Activated T-cell treated with anti-CD3 and anti-CD28 coated beads, Interleukin-2, amount 50 U/mL, for 48 hours (primary cell): Measurements from ENCODE around the gene ZCCHC24.

ENCODE experiments used
- DNase-seq, 2 experiments: peaks; one replicate each; pipeline ENCODE4 v3.0.0-alpha.2; 2020

The ZCCHC24 gene

DNA sequence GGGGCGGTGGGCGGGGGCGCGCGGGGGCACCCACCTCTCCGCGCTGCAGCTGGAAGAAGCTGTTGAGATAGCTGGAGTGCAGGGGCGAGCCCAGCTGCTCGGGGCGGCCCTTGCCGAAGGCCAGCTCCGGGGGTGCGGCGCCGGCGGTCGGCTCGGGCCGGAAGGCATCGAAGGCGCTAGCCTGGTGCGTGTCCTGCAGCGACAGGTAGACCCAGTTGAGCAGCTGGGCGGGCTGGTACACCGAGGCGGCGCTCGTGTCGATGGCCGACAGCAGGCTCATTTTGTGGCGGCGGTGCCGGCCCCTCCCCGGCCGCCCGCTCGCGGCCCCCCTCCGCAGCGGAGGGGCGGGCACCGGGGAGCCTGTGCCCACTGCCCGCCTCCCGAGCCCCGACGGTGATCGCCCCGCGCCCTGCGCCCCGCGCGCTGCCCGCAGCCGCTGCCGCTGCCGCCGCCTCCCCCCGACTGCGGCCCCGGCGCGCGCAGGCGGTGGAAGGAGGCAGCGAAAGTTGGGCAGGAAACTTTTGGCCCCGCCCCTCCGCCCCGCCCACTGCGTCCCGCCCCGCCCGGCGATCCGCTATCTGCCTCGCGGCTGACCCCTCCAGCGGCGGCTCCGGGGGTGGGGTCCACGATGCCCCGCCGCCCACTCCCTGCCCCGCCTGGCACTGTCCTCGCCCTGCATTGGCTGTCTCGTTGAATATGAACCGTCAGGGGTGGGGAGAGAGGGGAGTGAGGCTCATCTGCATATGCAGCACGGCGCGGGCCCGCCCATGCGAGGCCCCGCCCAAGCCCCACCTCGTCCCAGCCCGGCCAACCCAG lies at the start of gene ZCCHC24:
ZCCHC24 (minus strand) TSS at position 464 of the 816 bp plus-strand sequence; CDS start at position 280, 184 bp downstream.
- DNase-seq, result peak; percentile 96

DNA sequence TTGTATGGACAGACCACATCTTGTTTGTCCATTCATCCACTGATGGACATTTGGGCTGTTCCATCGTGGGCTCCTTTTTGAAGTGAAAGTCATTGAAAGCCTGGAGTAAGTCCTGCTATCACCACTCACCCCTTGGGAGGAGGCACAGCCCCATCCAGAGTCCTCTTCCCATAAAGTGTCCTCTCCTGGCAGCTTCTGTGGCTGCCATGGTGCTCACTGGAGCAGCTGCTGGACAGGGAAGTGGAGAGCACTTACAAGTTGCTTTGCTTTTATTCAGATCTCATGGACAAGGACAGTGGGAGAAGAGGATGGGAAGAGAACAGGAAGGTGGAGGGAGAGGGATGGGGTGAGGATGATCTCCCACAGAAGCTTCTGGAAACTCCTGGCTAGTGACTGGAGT lies 48.4 kb upstream of the ZCCHC24 start:
- no peak for DNase-seq

DNA sequence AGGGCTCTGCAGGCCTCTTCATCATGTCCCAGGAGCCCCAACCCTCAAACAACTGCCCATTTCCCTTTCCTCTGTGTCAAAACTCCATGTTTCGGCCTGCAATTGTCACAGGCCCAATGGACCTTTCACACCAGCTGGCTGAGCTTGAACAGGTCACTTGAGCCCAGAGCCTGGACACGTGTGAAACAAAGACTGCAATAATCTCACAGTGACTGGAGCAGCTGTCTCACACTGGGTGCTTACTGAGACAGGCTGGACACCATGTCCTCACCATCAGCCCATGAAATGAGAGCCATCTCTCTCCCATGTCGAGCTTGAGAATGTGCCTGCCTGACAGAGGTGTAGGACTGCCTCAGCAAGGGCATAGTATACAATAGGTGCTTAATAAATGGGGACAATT lies 47.4 kb upstream of the ZCCHC24 start:
- no peak for DNase-seq

DNA sequence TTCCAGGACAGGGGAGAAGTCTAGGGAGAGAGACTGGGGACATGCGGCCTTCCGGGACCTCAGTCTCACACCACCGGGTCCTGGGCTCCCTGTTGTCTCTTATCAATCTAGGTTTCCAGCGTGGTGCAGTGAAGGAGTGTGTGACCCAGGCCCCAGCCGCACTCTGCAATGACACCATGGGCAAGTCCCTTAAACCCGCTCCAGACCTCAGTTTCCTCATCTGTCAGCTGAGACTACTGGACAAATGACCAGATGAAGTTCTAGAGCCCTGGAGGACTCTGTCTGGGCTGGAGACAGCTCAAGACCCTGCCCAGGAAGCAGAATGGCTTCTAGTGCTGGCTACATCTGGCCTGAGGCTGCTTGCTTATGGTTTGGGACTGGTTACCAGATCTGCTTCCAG lies 46.8 kb upstream of the ZCCHC24 start:
- no peak for DNase-seq

DNA sequence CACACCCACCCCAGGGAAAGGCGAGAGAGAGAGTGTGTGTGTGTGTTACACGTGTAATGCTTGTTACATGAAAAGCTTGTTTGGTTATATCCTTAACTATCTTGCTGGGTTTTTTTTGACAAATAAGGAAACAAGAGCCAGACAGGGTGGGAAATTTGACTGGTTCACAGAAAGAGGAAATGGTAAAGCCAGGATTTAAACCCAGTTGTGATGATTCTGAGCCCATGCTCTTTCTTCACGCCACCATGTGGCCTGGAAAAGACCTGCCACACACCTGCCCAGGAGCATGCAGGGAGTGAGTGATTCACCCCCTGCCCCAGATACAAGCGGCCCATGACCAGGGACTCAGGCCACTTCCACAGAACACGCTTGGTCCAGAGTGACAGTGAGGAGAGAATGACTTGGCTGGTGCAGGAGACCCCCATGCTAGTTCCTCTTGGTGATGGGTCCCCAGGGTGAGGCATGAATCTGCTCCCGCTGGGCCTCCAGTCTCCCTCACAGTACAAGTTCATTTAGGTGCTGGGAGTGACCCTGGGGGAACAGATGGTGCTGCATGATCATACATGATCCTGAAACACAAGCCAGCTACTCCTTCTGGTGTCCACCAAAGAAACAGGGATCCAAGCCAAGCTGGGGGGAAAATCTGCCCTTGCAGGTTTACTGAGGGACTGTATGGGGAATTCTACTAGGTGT lies 45.9 kb upstream of the ZCCHC24 start:
- no peak for DNase-seq

DNA sequence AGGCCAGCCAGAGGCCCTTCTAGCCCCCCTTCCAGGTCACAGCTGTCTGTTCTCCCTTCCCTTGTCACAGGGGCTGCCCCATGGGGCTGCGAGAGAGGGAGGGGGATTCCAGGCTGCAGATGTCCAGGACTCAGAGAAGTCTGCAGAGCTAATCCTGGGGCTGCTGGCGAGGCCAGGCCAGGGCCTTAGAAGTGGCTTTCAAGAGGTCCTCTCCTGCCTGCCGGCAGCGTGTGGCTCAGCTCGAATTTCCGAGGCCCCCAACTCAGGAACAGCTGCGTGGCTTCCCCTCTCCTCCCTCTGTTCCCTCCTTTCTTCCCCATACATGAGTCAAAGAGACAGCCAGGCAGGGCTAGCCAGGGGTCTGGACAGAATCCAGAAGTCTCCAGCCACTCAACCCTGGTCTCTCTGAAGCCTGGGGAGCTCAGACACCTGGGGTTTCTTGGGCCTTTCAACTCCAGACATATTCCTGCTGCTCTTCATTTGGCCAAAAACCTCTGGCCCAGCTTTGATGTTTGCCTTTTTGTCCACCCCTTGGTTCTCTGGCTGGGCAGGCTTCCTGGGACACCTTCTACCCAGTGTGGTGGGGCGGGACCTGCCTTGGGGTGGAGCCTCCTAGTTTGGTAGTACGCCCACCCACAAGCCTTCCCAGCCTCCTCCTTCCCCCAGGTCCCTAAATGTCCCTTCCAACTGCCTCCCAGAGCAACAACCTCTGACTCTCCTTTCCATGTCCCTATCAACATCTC lies 45.1 kb upstream of the ZCCHC24 start:
- DNase-seq, result no peak

DNA sequence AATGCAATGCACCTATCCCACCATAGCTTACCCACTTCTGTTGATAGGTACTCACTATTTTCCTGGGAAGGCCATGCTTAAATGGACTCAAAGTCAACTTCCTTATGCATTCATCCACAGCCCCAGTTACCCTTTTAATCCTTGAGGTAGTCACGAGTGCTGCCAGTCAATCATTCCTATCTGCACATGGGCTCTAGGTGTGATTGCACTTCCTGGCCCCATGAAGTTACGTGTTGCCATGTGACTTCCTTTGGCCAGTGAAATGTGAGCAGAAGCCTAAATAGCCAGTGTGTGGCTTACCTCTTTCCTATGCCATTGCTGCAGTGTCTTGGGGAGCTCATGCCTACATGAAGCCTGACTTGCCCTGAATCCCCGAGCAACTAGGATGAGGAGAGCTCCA lies 43.4 kb upstream of the ZCCHC24 start:
- DNase-seq, result no peak

DNA sequence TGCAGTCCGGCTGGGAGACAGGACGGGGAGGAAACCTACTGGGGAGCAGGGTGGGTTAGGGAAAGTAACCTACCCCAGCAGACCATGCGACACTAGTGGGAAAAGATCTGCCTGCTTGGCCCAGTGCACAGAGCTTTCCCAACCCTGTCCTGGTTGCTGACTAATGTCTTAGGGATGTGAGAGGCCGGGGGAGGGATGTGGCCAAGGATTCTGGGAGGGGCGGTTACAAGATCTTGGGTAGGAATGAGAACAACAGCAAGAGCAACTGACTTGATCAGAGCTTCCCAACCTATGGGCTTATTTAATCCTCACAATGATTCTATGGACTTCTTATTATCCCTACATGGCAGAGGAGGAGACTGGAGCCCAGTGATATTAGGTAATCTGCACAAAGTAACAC lies 42.9 kb upstream of the ZCCHC24 start:
- no peak for DNase-seq

DNA sequence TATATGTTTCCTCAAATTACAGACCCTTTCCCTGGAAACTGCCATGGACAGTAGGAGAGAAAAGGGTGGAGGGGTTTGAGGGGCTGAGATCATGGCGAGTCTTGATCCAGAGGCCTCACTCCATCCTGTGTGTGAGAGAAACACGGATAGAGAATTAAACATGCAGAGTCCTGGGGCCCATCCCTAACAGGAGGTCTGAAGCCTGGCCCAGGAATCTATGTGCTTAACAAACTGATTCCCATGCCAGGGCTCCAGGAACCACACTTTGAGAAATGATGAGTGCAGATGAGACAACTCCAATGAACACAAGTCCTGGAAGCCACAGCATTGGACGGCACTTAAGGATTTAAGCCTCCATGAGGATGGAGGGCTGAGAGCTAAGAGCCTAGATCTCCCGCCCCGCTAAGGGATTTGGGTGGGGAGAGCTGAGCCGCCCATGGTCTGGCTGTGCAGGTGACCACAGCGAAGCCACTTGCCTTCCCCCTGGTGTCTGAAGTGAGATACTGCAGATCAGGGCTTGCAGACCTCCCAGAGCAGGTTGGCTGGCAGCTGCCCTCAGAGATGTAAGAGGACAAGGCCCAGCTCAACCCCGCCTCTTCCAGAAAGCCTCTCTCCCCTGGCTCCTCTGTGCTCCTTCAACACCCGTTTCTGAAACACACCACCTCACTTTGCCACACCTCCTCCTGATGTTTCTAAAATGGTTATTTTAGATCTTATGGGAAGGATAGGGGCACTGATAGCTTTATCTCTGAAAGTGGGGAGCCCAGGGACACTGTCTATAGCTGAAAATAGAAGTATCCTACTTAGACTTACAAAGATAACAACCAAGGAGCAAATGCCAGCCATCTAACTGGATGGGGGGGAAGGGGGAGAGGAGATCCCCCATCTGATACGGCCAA lies 42.1 kb upstream of the ZCCHC24 start:
- peak; percentile 40 to 50 for DNase-seq

DNA sequence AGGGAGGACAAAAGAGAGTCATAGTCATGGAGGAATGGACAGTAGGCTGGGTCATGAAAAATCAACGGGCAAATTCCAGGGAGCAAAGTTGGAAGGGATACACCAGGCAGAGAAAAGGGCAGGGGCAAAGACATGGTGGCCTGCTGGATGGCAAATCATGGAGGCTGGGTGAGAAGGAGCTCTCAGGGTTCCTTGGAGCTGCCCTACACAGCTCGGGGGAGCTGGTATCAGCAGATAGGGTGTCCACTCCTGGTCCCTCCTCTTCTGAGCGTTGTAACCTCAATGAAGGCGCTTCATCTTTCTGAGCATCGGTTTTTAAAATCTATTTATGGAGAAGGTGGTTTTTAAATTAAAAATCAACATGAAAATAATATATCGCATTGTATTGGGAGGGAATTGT lies 39.1 kb upstream of the ZCCHC24 start:
- no peak for DNase-seq

DNA sequence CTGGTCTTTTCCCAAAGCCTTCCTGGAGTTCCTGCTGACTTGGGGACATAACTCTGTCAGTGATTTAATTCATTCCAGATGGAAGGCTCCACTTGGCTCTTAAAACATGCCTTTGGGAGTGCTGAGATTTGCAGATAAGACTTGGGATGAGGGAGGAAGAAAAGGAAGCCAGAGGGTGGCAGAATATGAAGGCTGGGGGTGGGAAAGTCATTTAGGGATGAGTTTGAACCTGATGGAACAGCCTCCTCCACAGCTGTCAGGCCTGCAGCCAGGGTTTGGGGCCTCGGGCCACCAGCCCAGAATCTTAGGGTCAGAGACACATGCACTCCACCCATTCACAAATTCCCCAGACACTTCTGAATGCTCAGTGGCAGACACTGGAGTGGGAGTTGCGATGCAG lies 38.5 kb upstream of the ZCCHC24 start:
- DNase-seq, result no peak

DNA sequence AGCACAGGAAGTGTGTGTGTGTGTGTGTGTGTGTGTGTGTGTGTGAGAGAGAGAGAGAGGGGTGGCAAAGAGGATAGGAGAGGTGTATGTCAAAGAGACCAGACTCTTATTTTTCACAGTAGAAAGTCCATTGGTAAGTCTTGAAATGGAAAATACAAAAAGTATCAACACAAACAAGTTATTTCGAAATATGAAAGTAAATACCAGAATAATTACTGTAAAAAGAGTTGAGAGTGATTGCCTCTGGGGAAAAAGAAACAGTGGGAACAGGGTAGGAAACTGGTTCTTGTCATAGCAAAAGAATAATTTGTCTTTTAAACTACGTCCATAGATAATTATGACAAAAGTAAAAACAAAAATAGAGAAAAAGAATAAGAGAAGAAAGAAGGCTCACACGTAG lies 37.9 kb upstream of the ZCCHC24 start:
- DNase-seq, result no peak

DNA sequence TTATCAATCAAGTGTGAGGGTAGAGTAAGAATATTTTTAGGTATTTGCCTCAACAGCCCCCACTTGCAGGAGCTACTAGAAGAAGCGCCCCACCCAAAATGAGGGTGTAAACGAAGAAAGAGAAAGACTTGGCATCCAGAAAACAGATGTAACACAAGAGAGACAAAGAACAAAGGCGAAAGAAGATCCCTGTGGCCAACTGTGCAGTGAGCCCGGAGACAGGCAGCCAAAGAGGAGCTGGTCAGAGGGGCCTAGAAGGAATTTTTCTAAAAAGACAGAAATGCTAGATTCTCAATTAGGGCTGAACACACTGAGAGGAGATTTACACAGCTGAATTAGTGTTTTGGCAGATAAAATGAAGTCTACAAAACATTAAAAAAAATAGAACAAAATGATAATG lies 37.3 kb upstream of the ZCCHC24 start:
- DNase-seq, result no peak

DNA sequence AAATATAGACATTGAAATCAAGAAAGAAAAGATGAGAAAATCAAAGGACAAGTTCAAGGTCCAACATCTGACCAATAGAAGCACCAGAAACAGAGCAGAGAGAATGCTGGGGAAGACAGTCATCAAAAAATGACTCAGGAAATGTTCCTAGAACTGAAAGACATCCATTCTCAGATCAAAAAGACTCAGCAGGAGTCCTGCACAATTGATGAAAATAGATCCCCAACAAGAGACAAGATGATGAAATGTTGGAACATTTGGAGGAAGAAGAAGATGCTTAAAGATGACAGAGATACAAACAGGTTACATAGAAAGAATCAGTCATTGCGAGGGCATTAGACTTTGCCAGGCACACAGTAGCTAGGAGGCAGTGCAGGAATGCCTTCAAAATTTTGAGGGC lies 36.9 kb upstream of the ZCCHC24 start:
- DNase-seq, result no peak

DNA sequence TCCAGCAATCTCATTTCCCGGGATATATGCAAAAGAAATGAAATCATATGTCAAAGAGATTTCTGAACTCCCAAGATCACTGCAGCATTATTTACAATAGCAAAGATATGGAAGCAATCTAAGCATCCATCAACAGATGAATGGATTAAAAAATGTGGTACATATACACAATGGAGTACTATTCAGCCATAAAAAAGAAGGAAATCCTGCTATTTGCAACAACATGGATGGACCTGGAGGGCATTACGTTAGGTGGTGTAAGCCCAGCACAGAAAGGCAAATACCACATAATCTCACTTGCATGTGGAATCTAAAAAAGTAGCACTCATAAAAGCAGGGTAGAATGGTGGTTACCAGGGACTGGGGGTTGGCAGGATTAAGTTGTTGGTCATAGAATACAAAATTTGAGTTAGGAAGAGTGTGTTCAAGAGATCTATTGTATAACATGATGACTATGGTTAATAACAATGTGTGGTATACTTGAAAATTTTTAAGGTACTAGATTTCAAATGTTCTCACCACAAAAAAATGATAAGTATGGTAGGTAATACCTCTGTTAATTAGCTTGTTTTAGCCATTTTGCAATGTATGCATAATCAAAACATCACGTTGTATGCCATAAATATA lies 34.0 kb upstream of the ZCCHC24 start:
- no peak for DNase-seq

DNA sequence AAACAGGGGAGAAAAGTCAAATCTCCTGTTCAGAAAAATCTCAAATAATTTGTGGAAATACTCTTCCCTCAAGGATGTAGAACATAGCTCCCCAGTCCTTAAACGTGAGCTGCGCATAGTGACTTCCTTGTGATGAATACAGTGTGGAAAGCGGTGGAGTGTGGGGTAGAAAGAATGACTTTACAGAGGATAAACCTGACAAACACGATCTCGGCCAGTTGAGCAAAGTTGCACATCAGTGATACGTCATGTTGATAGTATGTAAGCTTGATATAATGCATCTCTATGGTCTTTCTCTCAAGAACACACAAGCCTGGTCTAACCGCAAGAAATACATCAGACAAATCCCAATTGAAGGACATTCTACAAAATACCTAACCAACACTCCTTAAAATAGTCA lies 32.0 kb upstream of the ZCCHC24 start:
- no peak for DNase-seq

DNA sequence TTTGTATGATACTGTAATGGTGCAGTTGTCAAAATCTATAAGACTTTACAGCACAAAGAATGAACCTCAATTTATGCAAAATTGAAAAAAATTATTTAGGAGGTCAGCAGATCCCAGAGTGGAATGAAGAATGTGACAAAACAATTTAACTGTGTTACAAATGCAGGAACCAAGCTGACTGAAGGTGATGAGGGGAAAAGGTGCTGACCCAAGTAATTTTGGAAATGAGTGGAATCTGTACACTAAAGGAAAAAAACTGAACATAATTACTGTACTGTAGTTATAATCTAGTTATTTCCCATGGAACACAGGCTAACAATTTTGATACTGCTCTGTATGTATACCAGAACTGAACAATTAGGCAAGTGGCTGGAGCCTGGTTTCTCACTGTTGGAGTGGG lies 31.2 kb upstream of the ZCCHC24 start:
- no peak for DNase-seq

DNA sequence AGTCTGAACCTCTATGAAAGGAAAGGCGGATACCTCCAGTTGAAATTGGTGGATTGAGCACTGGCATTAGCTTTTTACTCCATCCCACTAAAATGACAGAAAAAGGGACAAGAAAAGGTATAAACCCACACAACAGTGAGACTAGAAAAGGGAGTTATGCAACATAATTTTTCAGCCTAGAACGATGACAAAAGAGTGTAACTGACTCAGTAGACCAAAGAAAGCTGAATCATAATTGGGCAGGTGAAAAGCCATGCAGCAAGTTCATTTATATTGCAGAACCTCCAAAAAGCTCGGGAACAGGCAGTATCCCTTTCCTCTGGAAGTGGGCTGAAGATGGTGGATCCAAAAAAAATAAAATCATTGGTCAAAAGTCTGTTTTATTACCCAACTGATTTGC lies 30.5 kb upstream of the ZCCHC24 start:
- no peak for DNase-seq

DNA sequence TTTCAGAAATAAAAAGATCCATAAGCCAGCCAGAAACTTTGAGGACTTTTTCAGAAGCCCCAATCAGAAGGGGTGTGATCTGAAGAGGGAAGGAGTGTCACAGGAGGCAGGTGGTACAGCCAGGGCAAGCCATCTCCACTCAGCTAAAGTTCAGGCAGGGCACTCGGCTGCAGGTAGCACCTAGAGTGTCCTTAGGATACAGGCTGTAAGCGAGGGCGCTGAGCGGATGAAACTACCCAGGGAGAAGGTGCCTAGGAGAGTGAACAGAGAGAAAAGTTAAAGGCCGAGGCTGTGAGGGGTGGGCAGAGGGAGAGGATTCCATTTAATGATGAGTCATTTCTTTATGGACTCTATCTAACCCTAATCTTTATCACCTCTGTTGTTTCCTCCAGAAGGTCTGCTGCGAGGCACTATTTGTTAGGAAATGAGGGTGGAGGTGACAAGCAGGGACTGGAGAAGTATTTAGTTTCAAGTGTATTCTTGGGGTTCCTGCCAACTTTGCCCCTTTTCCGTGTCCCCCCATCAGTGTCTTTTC lies 29.8 kb upstream of the ZCCHC24 start:
- no peak for DNase-seq

DNA sequence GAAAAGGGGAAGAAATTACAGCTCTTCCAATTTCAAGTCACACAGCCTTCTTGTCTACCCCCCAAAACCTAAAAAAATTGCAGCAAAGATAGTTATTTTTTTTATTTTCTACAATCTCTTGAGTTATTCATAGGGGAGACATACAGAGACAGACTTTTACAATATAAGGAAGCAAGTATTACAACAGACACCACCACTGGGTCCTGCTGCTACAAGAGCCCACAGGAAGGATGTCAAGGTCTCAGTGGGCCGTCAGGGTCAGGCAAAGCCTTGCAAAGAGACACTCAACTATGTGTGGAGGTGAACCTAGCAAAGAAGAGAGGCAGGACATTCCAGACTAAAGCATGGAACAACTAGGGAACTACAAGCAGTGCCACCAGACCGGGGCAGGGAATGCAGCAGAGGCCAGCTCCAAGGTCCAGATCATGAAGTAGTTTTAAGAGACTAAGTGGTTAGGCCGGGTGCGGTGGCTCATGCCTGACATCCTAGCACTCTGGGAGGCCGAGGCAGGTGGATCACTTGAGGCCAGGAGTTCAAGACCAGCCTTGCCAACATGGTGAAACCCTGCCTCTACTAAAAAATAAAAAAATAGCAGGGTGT lies 28.2 kb upstream of the ZCCHC24 start:
- no peak for DNase-seq

DNA sequence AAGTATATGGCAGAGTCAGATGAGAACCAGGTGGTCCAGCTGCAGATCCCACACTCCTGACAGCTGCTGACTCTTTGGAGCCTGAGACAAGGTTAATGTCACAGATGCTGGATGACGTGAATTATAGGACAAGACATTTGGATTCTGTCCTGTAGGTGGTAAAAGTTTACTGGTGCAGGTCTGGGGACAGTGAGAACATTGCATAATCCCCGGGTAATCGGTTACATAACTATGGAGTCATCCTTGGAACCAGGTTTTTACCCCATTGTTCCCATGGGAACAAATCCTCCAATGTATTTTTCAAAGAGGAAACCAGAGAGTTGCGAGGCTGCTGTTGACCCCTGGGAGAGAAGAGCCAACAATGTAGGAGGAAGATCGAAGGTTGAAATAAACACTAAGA lies 27.5 kb upstream of the ZCCHC24 start:
- DNase-seq, result no peak

DNA sequence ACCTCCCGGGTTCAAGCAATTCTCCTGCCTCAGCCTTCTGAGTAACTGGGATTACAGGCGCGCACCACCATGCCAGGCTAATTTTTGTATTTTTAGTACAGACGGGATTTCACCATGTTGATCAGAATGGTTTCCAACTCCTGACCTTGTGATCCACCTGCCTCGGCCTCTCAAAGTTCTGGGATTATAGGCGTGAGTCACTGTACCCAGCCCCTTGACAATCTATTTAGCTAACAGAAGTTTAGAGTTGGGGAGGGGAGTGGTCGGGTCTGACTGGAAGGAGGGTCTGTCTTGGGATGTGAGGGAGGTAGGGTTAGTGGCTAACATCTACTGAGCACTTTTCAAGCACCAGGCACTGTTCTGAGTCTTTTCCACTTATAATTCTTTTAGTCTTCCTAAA lies 27.0 kb upstream of the ZCCHC24 start:
- no peak for DNase-seq
